Activated naive CD8-positive, alpha-beta T cell treated with anti-CD3 and anti-CD28 coated beads, Interleukin-2, amount 50 U/mL, for 16 hours (primary cell): ENCODE data around the gene HSD17B7.
"Not testable (repeated sequence)": the region's sequence is repeated elsewhere in the genome, so short reads cannot be mapped to it uniquely, and the experiment has no call there.

Experiments used
- DNase-seq: peaks from one replicate; pipeline ENCODE4 v3.0.0-alpha.2; 2020; ENCODE audit warnings: low read depth, low spot score

HSD17B7 gene

DNA sequence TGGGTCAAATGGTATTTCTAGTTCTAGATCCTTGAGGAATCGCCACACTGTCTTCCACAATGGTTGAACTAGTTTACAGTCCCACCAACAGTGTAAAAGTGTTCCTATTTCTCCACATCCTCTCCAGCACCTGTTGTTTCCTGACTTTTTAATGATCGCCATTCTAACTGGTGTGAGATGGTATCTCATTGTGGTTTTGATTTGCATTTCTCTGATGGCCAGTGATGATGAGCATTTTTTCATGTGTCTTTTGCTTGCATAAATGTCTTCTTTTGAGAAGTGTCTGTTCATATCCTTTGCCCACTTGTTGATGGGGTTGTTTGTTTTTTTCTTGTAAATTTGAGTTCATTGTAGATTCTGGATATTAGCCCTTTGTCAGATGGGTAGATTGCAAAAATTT, 17.0 kb downstream of the HSD17B7 start:
- not testable (repeated sequence) for DNase-seq

DNA sequence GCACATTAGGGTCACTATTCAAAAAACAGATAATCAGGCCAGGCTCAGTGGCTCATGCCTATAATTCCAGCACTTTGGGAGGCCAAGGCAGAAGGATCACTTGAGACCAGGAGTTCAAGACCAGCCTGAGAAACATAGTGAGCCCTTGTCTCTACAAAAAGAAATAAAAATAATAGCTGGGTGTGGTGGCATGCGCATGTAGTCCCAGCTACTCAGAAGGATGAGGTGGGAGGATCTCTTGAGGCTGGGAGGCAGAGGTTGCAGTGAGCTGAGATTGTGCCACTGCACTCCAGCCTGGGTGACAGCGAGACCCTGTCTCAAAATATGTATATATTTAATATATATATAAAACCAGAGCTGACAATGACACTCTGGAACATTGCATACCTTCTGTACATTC, 21.9 kb downstream of the HSD17B7 start:
- DNase-seq: not testable (repeated sequence)

- DNase-seq: not testable (repeated sequence)
Measured at GRCh38 chr1:162818136-162818535, 27.6 kb downstream of the HSD17B7 start.

DNA sequence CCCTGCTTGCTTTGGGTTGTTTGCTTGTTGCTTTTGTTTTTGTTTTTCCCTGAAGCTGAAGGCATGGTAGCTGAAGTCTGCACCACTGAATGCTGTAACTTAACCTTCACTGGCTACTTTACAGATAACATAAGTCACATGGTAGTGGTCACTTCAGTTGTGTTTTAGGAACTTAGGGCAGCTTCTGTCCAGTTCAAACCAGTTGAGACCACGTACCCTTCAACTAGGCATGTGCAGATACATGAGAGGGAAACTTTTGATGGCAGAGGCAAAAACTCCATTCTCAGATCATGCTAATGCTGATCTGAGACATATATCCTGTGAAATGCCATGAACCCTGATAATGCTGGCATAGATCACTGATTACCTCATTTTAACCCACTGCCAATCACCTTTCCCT, 28.2 kb downstream of the HSD17B7 start:
- DNase-seq: not testable (repeated sequence)

DNA sequence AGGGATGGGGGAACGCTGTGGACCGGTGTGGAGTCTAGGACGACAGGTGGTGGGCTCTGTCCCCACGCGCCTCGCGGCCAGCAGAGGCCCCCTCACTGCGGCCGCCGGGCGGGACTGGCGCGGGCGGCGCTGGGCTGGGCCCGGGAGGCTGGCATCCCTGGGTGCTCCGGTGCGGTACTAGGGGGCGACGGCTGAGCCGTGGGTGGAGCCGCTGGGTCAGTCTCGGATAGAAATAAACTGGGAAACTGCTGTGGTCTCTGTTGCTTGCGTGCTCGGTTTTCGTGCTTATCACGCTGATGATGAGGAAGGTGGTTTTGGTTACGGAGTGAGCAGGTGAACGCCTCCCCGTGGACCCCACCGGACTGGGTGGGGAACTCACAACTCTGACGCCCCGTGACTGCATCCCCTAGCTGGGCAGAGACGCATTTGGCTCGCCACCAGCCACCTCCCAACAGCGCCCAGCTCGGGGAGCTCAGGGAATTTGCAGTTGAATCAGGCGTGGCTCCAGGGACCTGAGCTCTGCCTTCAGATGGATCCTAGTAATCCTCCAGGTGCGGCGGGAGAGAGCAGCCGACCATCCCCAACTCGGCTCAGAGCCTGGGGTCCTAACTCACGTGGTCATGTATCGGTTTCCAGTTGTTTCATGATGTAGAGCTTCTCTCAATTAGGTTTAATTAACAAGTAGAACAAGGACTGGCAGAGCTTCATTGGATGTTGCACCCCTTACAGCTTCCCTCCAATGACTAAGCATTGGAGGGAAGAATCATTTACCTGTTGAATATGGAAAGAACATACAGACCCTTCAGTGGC, 32.1 kb downstream of the HSD17B7 start:
- no peak for DNase-seq

DNA sequence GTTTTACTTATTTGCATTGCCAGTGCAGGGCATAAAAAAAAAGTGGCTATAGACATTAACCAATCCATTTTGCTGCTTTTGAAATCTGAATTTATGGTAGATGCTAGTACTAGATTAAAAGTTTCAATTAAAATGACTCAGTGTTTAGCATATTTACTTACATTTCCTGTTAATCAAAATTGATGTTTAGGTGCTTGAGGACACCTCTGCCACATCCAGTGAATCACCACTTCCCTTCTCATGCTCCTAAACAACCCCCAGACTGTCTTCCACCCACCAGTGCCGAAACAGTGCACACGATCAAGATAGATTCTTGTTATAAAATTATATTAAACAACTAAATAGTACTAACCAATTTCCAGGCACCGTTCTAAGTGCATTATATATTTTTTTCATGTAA, 32.7 kb downstream of the HSD17B7 start:
- DNase-seq: no peak

GRCh38 chr1:162823771-162824525, 33.4 kb downstream of the HSD17B7 start:
- no peak for DNase-seq

DNA sequence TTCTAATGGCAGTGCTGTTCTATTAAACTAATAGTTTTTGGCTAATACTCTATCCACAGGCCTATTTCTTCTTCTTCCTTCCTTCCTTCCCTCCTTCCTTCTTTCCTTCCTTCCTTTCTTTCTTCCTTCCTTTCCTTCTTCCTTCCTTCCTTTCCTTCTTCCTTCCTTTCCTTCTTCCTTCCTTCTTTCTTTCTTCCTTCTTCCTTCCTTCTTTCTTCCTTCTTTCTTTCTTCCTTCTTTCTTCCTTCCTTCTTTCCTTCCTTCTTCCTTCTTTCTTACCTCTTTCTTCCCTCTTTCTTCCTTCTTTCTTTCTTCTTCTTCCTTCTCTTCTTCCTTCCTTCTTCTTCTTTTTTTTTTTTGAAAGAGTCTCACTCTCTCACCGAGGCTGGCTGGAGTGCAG, 38.8 kb downstream of the HSD17B7 start:
- no peak for DNase-seq

- no peak for DNase-seq
Measured at GRCh38 chr1:162832470-162832869, 42.0 kb downstream of the HSD17B7 start.

DNA sequence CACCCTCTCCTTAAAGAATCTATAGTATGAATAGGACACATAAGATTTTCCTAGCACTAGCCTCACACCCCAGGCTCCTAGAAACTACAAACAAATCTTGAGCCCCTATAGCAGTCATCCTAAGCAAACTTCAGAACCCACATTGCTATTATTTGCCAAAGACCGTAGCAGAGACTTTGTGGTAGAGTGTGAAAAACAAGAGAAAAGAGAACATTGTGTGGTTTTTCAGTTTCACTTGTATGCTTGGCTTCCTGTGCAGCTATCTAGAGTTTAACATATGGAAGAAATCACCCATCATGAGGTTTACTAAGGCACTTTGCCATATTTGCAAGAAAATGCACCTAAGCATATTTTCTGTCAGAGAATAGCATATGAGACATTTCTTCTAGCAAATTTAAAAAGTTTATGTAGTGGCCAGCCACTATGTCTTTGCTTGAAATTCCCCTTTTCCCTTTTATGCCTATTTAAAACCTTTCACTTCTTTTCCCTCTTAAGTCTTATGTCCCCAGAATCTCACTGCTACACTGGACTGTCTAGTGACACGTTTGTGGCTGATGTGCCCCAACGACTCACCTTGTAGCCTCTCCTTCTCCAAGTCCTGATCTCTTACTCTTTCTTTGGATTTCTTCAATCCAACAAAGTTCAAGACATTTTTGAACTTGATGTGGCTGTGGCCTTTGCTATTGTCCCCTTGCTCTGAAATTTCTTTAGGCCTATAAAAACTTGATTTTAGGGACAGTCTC, 44.8 kb downstream of the HSD17B7 start:
- no peak for DNase-seq

GRCh38 chr1:162838863-162839262, 48.4 kb downstream of the HSD17B7 start:
- DNase-seq: no peak

DNA sequence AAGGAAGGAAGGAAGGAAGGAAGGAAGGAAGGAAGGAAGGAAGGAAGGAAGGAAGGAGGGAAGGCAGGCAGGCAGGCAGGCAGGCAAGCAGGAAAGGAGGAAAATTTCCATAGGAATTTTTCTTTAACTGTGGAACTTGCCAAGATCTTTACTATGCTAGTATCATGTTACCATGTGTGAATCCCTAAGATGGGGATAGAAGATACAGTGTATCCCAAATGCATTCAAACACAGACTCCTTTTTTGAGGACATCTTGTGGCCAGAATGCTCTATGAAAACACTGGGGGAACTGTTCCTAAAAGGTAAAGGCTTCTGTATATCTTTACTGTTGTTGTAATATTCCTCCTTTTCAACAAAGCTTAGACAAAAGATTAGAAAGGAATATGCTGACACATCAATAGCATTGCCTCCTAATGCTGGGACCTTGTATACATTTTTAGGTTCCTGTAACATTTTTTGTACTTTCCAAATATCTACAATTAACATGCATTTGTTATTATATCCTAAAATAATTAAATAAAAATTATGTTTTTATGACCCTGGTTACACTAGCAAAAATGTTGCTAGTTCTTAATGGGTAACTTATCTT, 49.8 kb downstream of the HSD17B7 start:
- DNase-seq: no peak

- no peak for DNase-seq
Measured at GRCh38 chr1:162844153-162844552, 53.7 kb downstream of the HSD17B7 start.

GRCh38 chr1:162846256-162847212, 56.0 kb downstream of the HSD17B7 start:
- no peak for DNase-seq

DNA sequence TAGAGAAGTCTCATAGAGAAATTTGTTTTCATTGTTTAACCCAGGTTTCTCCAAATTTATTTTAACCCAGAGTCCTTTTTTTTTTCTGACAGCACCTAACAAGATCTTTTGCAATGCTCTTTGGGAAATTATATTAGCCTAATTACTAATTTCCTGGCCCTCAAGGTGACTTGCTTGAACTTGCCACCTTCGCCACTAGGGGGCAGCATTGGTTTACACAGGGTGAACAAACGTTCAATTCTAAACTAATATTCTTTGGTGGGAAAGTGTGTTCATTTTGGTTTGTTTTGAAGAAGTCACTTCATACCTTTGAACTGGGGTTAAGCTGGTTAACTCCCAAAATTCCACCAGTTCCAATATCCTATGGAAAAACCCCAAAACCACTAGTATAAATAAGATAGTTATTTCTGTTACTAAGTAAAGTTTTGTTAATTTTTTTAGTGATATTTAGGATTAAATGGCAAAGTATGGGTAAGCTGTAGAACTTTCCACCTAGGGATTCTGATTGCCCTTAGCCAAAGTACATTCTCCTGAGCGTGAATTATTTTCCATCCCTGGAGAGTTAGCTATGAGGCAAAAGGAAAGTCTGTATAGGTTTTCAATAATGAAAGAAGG, 57.4 kb downstream of the HSD17B7 start:
- peak; percentile 58 for DNase-seq

GRCh38 chr1:162849711-162850110, 59.2 kb downstream of the HSD17B7 start:
- DNase-seq: no peak

GRCh38 chr1:162851341-162851740, 60.8 kb downstream of the HSD17B7 start:
- no peak for DNase-seq

- no peak for DNase-seq
Measured at GRCh38 chr1:162854245-162854882, 63.9 kb downstream of the HSD17B7 start.

- no peak for DNase-seq
Measured at GRCh38 chr1:162855461-162856150, 65.1 kb downstream of the HSD17B7 start.
